MM.1S (cell line): ENCODE data around the gene C2CD3.

Source experiments
- CTCF ChIP-seq: fragments of 300-600 bp; sonication (generic); IDR thresholded peaks from 2 replicates; pipeline ENCODE4 v1.5.1; 2016; ENCODE audit warnings: antibody characterized with exemption, low read length, mixed read lengths
- EZH2 ChIP-seq: fragments of 300-600 bp; sonication (generic); optimal IDR thresholded peaks from 2 replicates; pipeline ENCODE3; 2017; ENCODE audit warnings: low read depth, mild to moderate bottlenecking, antibody characterized with exemption, low read length, mixed read lengths

DNA sequence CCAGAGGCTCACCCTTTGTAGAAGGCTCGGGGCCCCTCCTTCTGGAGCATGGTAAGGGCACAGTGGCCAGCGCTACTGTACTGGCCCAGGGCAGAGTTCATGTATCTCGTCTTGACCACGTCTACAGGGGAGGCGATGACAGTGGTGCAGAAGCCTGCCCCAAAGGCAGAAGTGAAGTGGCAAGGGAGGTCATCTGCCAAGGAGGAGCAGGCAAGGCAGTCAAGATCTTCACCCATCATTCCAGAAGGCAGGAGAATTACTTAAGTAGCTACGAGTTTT lies 195.4 kb downstream of the C2CD3 start:
- TF ChIP-seq EZH2, result no peak
- TF ChIP-seq CTCF, result no peak
